Measurements from ENCODE around the gene FKBP9. TPM values are rescaled to one million over a fixed set of nuclear protein-coding genes. Genes with fewer than 3 reads are reported as not detected.

The FKBP9 gene
- polyA plus RNA-seq, 1 donor from 2014 or later: 0.30 TPM

GRCh38 chr7:33024189-33024757 lies 67.0 kb downstream of the FKBP9 start:
- Mint-ChIP-seq H3K36me3 (peaks cover 2% of the 10 kb centered on the region), H3K4me1 (peaks cover 0 to 1% (median 0%) of the 10 kb centered on the region in 3 donors), H3K27me3 (no peaks in the 10 kb centered on the region), H3K27ac (peak overlapping the region in 1 of 3 donors; percentile 50), H3K4me3 (no peak overlapping the region), H3K9me3 (no peaks in the 10 kb centered on the region)

- H3K9me3 Mint-ChIP-seq: no peaks in the 10 kb centered on the region
- no peak overlapping the region for H3K27ac Mint-ChIP-seq
- no peak overlapping the region for H3K4me3 Mint-ChIP-seq
- H3K36me3 Mint-ChIP-seq: peaks cover 2% of the 10 kb centered on the region
- H3K4me1 Mint-ChIP-seq: peaks cover 25 to 38% (median 32%) of the 10 kb centered on the region in 3 donors
- no peaks in the 10 kb centered on the region for H3K27me3 Mint-ChIP-seq
These were observed 78.5 kb downstream of the FKBP9 start for GRCh38 chr7:33035776-33036175.

DNA sequence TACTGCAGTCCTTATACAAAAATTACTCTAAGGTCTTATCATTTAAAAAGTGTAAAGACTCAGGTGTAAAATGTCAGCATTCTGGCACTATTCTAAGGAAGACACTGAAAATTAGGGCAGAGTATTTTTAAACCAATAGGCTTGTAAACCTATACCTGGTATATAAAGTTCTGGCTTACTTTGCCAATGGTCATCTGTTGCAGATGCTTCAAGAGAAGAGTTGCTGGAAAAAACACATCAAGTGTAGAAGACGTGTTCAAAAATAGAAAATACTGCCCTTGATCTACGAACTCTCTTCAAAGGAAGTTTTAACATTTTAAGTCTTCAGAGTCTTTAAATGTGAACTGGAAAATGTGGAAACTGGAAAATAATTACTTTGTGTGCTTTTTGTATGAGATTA lies 81.4 kb downstream of the FKBP9 start:
- H3K4me3 Mint-ChIP-seq: peak overlapping the region; percentile 58 to 93 (median 86)
- peak overlapping the region in 1 of 3 donors; percentile 25 for H3K27ac Mint-ChIP-seq
- peaks cover 25 to 51% (median 41%) of the 10 kb centered on the region in 3 donors for H3K4me1 Mint-ChIP-seq
- no peaks in the 10 kb centered on the region for H3K9me3 Mint-ChIP-seq
- H3K36me3 Mint-ChIP-seq: peaks cover 5% of the 10 kb centered on the region
- no peaks in the 10 kb centered on the region for H3K27me3 Mint-ChIP-seq

- Mint-ChIP-seq H3K9me3 (no peaks in the 10 kb centered on the region), H3K27me3 (no peaks in the 10 kb centered on the region), H3K36me3 (peaks cover 5% of the 10 kb centered on the region), H3K4me3 (peak overlapping the region; percentile 79 to 93 (median 86)), H3K27ac (peak overlapping the region; percentile 16 to 25 (median 21)), H3K4me1 (peaks cover 28 to 54% (median 44%) of the 10 kb centered on the region in 3 donors)
These were observed 82.1 kb downstream of the FKBP9 start for GRCh38 chr7:33039257-33039902.

- peak overlapping the region; percentile 79 to 93 (median 86) for H3K4me3 Mint-ChIP-seq
- peak overlapping the region; percentile 16 to 25 (median 21) for H3K27ac Mint-ChIP-seq
- no peaks in the 10 kb centered on the region for H3K9me3 Mint-ChIP-seq
- H3K36me3 Mint-ChIP-seq: peaks cover 5% of the 10 kb centered on the region
- no peaks in the 10 kb centered on the region for H3K27me3 Mint-ChIP-seq
- peaks cover 28 to 53% (median 43%) of the 10 kb centered on the region in 3 donors for H3K4me1 Mint-ChIP-seq
These were observed 82.7 kb downstream of the FKBP9 start for GRCh38 chr7:33039903-33040292.

GRCh38 chr7:33040803-33041516 lies 83.7 kb downstream of the FKBP9 start:
- Mint-ChIP-seq H3K27ac (peak overlapping the region; percentile 49 to 76 (median 76)), H3K36me3 (peaks cover 4% of the 10 kb centered on the region), H3K27me3 (no peaks in the 10 kb centered on the region), H3K9me3 (no peaks in the 10 kb centered on the region), H3K4me3 (peak overlapping the region; percentile 75 to 95 (median 86)), H3K4me1 (peaks cover 31 to 58% (median 47%) of the 10 kb centered on the region in 3 donors)

DNA sequence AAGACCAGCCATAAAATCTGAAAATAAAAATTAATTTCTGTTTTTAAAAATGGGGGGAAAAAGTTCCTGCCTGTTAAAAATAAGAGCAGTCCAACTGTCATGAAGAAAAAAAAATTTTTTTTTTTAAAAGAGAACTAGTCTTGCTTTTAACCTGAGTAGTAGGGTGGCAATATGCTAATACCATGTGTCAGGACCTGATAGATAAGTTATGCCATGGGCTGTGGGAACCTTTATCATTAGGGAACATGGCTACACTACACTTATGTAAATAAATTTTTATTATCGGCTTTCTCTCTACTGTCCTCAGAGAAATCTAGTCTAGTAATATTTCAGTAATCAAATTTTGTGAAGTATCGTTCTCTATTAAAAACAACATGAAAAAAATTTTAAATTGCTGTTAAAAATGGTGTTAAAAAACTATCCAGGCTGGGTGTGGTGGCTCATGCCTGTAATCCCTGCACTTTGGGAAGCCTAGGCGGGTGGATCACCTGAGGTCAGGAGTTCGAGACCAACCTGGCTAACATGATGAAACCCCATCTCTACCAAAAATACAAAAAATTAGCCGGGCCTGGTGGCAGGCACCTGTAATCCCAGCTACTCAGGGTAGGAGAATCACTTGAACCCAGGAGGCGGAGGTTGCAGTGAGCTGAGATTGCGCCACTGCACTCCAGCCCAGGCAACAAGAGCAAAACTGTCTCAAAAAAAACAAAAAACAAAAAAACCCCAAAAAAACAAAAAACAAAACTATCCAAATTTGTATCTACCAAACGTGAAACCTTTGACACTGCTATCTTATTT lies 84.6 kb downstream of the FKBP9 start:
- peak overlapping the region in 1 of 3 donors; percentile 39 for H3K27ac Mint-ChIP-seq
- H3K9me3 Mint-ChIP-seq: no peaks in the 10 kb centered on the region
- H3K36me3 Mint-ChIP-seq: peaks cover 4% of the 10 kb centered on the region
- H3K4me1 Mint-ChIP-seq: peaks cover 35 to 53% (median 49%) of the 10 kb centered on the region in 3 donors
- H3K27me3 Mint-ChIP-seq: no peaks in the 10 kb centered on the region
- H3K4me3 Mint-ChIP-seq: peak overlapping the region in 1 of 4 donors; percentile 8

DNA sequence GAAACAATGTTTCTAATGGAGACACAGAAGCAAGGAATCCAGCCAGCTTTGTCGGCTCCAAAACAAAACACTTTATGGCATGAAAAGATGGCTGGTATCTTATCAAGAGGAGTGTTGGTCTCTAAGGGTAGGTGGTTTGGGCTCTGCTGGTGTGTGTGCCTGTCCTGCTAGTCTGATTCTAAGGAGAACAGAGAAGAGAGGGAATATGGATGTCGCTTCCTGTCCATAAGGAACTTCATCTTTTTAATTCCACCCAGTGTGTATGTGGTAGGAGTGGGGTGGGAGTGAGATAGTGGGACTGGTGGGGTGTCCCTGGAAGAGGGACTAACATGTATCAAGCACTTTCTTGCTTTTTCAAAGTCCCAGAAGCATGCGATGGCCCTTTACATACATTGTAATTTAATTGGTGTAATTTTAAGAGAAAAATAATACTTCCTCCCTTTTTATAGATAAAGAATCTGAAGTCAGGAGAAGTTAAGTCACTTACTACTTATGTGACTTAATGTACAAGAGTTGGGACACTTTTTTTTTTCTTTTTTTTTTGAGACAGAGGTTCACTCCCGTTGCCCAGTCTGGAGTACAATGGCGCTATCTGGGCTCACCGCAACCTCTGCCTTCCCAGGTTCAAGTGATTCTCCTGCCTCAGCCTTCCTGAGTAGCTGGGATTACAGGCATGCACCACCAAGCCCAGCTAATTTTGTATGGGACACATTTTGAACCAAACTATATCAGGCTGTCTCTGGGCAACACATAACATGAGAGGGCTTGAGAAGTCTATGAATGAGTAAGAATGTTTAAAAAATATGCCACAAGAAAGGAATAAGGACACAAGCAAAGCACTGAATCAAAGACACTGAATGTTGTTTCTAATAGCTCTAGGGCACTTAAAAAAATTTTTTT lies 86.5 kb downstream of the FKBP9 start:
- Mint-ChIP-seq H3K9me3 (no peaks in the 10 kb centered on the region), H3K36me3 (peaks cover 4% of the 10 kb centered on the region), H3K4me1 (peaks cover 28 to 41% (median 37%) of the 10 kb centered on the region in 3 donors), H3K27me3 (no peaks in the 10 kb centered on the region), H3K4me3 (peak overlapping the region in 1 of 4 donors; percentile 58), H3K27ac (peak overlapping the region in 2 of 3 donors; percentile 28 to 86)

DNA sequence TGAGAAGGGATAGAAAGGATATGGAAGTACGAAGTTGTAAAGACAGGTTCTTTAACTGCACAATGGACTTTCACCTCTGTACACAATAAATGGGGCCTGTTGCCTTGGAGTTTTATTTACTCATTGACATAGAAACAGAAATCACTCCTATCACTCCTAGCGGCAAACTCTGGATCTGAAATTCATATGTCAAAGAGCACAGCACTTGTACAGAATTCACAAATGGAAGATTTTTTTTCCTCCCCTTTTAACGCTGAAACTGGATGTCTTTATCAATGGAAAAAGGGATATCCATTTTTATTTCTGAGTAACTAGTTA lies 87.1 kb downstream of the FKBP9 start:
- Mint-ChIP-seq H3K27ac (peak overlapping the region in 1 of 3 donors; percentile 3), H3K27me3 (no peaks in the 10 kb centered on the region), H3K36me3 (peaks cover 4% of the 10 kb centered on the region), H3K9me3 (no peaks in the 10 kb centered on the region), H3K4me1 (peaks cover 27 to 43% (median 37%) of the 10 kb centered on the region in 3 donors), H3K4me3 (no peak overlapping the region)

- Mint-ChIP-seq H3K27ac (peak overlapping the region; percentile 2 to 53 (median 29)), H3K9me3 (no peaks in the 10 kb centered on the region), H3K4me1 (peaks cover 27 to 38% (median 32%) of the 10 kb centered on the region in 3 donors), H3K36me3 (peaks cover 4% of the 10 kb centered on the region), H3K27me3 (no peaks in the 10 kb centered on the region), H3K4me3 (peak overlapping the region in 3 of 4 donors; percentile 12 to 59 (median 14))
These were observed 87.7 kb downstream of the FKBP9 start for GRCh38 chr7:33044986-33045385.

DNA sequence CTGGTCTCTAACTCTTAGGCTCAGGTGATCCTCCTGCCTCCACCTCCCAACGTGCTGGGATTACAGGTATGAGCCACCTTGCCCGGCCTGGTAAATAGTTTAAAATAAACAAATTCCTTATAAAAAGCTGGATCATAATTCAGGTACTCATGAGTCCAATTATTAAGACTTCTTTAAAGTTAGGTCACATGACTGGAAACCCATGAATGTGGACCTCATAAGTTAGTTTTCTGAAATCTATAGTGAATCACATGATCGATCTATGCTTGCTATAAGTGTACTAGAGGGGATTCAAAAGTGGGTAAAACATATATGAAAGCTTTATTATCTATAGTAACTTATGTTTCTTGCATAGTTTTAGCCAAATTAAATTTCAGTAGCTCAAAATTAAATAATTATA lies 91.0 kb downstream of the FKBP9 start:
- Mint-ChIP-seq H3K4me1 (peaks cover 42 to 48% (median 43%) of the 10 kb centered on the region in 3 donors), H3K27ac (no peak overlapping the region), H3K9me3 (no peaks in the 10 kb centered on the region), H3K4me3 (no peak overlapping the region), H3K36me3 (peaks cover 4% of the 10 kb centered on the region), H3K27me3 (no peaks in the 10 kb centered on the region)

- no peak overlapping the region for H3K4me3 Mint-ChIP-seq
- H3K27me3 Mint-ChIP-seq: no peaks in the 10 kb centered on the region
- peaks cover 40 to 45% (median 40%) of the 10 kb centered on the region in 3 donors for H3K4me1 Mint-ChIP-seq
- no peak overlapping the region for H3K27ac Mint-ChIP-seq
- no peaks in the 10 kb centered on the region for H3K9me3 Mint-ChIP-seq
- H3K36me3 Mint-ChIP-seq: peaks cover 1% of the 10 kb centered on the region
These were observed 91.5 kb downstream of the FKBP9 start for GRCh38 chr7:33048704-33049103.

- no peaks in the 10 kb centered on the region for H3K9me3 Mint-ChIP-seq
- H3K36me3 Mint-ChIP-seq: no peaks in the 10 kb centered on the region
- peaks cover 35 to 40% (median 39%) of the 10 kb centered on the region in 3 donors for H3K4me1 Mint-ChIP-seq
- peak overlapping the region in 2 of 3 donors; percentile 27 to 90 for H3K27ac Mint-ChIP-seq
- H3K27me3 Mint-ChIP-seq: no peaks in the 10 kb centered on the region
- H3K4me3 Mint-ChIP-seq: peak overlapping the region in 2 of 4 donors; percentile 23 to 49
These were observed 93.5 kb downstream of the FKBP9 start for GRCh38 chr7:33050535-33051318.
